HG03060 (cell line): ENCODE measurements around the gene ASTN2.

Source experiments
- ATAC-seq: cut with Tn5 transposase; IDR thresholded peaks from one replicate; pipeline ENCODE4 v1.9.1; 2021; ENCODE audit warnings: low read depth, moderate number of reproducible peaks; ENCODE audit not compliant: unreplicated experiment

Gene ASTN2

DNA sequence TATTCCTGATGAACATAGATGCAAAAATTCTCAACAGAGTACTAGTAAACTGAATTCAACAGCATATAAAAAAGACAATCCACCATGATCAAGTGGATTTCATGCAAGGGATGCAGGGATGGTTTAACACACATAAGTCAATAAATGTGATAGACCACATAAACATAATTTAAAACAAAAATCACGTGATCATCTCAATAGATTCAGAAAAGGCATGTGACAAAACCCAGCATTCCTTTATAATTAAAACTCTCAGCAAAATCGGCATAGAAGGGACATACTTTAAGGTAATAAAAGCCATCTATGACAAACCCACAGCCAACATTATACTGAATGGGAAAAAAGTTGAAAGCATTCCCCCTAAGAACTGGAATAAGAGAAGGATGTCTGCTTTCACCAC lies 894.6 kb downstream of the ASTN2 start:
- no peak for ATAC-seq

DNA sequence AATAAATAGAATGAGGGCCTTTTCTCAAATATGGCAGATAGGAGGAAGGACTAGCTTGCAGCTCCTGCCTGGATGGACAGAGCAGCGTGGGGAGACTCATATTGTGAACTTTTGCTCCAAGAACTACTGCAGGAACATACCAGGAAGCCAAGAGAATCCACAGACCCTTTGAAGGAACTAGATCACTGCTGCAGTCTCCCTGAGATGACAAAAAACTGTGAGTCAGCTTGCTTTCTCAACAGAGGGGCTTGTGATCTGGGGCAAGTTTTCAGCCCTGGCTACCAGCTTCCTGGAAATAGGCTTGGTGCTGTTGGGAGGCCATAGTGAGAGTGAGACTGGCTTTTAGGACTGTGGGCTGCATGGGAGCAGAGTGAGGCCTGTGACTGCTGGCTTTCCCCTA lies 898.4 kb downstream of the ASTN2 start:
- ATAC-seq = no peak

DNA sequence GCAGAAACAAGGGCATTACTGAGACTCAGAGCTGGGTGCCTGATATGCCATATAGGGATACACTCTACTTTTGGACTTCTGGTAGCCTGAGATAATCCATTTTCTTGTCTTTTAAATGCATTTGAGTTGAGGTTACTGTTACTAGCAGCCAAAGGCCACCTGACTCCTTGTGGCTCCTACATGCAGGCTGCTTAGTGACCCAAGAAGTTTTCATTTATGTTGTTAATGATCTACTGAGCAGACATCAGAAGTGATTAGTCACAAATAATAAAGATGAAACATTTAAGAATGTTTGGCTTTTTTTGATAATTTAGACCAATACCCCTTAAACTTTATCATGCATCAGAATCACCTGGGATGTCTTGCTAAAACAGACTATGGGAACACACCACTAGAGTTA lies 899.3 kb downstream of the ASTN2 start:
- ATAC-seq = no peak

DNA sequence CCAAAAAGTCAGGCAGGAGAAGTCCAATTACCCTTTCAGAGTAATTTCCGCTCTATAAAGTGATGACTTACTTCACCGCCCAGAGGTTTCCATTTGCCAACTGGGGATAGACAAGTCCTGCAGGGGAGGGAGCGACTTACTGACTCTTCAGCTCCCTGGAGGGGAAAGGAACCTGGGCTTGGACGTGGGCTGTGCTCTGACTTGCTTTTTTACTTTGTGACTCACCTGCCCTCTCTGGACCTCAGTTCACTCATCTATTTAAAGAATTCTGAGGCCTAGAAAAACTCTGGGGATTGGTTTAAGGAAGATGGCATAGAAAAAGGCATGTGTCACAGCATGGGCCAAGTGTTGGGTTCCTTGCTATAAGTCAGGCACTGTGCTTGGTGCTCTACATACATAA lies 908.2 kb downstream of the ASTN2 start:
- no peak for ATAC-seq

DNA sequence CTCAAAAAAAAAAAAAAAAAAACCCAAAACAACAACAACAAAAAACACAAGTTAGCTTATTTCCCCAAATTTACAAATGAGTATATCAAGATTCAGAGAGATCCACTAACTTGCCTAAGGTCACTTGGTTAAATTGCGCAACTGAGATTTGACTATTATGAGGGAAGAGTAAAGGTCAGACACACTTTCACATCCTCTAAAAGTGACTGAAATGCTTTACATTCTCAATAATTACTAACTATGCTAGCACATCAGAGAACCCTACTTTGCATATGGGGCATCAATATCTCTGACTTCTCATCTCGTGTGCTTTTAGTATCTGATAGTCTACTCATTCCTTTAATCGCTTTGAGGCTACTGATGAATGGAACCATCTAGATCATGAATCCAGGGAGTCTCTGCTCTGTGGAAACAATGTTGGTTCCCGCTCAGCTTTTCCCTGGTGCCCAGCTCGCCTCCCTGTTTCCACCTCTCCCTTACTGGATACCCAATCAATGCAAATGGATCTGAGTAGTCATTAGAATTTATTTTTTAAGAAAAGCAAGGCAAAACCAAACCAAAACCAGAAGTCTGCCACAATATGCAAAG lies 909.9 kb downstream of the ASTN2 start:
- peak; percentile 98 for ATAC-seq

DNA sequence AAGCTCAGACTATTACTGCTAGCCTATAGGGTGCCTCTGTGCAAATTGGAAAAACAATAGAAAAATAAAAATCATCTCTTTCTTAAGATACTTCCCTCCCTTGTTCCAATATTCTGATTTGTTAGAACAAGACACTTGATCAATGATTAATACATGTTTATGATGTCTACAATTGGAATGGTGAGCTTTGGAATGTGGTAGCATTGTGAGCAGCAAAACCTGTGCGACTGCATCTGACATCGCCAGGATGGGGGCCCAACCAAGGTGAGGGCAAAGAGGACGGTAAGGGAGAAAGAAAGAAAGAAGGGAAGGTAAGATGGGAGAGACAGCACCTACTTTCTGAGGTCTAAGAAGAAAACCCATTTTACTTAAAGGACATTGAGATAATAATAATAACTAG lies 910.8 kb downstream of the ASTN2 start:
- ATAC-seq = no peak

DNA sequence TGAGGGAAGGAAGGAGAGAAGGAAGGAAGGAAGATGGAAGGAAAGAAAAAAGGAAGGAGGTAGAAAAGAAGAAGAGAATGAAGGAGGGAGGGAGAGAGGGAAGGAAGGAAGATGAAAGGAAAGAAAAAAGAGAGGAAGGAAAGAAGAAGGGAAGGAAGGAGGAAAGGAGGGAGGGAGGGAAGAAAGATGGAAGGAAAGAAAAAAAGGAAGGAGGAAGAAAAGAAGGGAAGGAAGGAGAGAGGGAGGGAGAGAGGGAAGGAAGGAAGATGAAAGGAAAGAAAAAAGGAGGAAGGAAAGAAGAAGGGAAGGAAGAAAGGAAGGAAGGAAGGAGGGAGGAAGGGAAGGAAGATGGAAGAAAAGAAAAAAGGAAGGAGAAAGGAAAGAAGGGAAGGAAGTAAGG lies 912.1 kb downstream of the ASTN2 start:
- ATAC-seq = no peak

DNA sequence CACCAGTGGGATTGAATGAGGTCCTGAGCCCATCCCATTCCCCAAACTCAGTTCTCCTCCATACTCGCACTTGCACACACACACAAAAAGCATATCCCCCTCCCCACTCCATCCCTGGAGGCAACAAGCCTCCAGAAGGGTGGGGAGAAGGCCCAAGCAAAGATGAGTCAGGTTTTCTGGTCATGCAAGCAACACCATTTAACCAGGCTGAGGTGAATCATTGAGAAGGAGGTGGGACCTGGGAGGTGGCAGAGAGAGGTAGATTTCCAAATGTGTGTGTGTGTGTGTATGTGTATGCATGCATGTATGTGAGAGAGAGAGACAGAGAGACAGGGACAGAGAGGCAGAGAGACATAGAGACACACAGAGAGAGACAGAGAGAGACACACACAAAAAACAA lies 913.0 kb downstream of the ASTN2 start:
- ATAC-seq = no peak

DNA sequence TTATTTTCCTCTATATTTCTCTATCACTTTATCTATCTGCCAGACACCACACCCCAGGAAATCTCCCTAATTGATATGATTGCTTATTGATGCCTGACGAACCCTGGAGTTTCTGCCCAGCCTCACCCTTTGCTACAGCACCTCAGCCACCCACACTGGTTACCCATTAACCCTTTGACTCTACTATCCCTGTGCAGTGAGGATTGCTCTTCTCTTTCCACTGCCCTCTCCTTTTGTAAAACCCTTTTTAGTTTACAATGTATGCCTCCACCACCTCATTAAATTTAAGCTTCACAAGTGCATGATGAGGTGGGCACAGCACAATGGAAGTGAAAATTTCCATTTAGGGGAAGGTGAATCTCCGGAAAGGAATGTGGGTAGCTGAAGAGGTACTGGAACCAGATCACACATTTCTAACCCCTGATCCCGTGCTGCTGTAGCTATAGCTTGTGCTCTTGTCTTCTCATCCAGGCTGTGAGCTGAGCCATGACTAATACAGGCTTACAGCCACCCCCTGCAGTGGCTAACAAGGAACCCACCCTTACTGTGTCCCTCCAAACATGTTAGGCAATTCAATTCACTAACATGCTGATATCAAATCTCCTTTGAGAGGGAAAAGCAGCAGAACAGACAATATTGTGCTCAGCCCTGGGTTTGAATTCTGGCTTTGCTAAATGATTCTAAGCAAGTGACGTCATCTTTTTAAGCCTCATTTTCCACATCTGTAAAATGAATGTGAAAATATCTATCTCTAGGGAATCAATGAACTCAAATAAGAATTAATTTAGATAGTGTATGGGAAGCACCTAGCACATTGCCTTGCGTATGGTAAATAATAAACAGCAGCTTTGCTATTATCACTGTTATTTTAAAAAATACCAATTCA lies 914.6 kb downstream of the ASTN2 start:
- no peak for ATAC-seq

DNA sequence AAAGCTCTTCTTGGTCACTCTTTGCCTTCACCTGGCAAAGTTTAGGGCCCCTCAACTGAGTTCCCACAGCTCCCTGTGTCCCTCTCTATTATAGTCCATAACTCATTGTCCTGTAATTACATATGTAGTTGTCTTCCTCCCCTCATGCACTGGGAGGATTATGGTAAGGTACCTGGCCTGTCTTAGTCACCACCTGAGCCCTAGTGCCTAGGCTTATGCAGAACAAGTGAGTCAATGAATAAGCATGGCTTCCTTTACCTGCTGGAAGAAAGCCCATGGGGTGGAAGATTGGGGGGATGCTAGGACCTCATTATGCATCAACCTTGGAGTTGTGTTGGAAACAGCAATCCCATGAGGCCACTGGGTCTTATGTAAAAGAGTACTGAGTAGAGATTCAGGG lies 915.4 kb downstream of the ASTN2 start:
- ATAC-seq = no peak

DNA sequence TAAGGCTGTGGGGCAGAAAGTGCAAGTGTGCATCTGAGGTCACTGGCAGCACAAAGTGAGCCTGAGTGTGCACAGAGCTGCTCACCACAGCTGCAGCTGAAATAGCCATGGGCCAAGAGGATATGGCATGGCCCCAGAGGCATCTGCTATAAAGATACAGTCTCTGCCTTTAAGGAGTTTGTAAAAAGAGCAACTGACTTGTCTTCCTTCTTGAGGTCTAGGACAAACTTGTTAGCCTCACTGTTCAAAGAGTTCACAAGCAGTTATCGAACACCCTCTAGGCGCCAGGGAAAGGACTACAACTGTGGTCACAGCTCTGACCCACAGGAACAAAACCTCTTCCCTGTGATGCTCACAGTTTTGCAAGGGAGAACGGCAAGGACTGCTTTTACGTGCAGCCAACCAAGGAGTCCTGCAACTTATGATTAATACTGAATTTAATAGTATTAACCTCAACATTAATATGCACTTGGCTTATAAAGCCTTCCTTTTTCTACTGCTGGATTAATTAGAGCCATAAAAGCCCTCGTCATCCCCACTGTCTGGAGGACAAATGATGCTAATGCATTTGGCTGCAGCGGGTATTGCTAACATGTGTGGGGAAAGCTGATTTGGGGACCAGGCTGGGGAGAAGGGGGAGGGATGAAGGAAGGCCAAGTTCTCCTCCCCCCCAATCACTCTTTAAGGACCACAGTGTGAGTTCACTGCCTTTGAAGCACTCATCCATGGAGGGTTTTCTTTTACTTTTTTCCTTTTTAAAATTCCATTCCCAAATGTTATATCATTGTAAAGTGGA lies 917.6 kb downstream of the ASTN2 start:
- ATAC-seq = no peak

DNA sequence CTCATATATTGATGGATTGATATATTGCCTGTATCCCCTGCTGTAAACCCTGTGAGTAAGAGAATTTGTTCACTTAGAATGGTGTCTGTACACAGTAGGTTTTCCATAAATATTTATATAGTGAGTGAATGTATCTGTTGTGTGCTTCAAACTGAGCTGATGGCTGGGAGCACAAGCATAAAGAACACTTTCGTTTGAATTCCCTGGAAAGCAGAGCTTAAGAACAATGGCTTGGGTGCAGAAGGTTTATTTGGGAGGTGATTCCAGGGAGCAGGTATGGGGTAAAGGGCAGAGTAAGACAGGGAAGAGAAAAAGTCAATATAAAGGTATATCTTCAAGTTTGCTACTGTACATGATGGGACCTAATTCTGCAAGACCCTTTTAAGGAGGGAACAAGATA lies 918.7 kb downstream of the ASTN2 start:
- no peak for ATAC-seq

DNA sequence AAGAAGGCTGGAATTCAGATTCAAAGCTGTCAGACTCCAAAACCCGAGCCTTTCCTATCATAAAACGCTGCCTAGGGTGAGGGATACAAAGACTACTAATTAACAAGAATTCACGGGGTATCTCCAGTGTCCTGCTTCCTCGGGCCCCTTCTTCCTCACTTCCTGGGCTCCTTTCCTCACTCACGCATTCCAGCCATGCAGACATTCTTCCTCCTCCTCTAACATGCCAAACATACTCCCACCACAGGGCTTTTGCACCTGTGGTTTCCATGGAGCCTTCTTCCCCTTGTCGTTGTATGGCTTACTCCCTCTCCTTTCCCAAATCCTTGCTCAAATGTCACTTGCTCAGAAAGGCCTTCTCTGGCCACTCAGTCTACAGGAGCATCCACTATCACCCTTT lies 919.1 kb downstream of the ASTN2 start:
- no peak for ATAC-seq

DNA sequence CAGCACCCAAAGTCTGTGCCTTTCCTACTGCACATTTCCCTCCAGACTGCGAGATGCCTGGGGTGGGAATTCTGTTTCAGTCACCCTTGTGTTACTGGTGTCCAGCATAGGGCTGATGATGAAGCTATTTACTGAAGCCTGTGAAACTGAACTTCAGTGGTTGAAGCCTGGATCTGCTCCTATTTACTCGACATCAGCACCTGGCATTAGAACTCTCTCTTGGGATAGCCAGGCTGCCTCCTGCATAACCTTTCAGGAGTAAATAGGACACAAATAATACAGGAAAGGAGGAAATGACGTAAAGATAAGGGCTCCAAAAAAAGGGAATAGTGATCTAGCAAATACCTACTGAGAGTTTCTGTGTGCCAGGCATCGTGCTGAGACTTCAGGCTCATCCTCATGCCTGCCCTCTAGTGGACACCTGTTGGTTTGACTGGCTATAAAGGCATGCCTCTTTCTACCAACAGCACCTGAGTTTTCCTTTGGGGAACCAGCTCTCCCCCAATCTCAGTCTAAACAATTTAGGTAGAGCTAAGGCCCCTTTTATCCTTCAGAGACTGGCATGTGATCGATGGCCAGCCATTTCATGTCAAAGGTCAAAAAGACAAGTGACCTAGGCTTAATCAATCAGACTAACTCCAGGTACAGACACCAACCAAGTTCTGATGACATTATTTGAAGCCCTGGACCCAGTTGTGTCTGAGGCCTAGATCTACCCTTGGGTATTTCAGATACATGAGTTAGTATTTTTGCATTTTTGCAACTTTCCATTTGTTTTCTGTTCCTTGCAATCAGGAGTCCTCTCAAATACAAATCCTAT lies 919.8 kb downstream of the ASTN2 start:
- ATAC-seq = no peak

DNA sequence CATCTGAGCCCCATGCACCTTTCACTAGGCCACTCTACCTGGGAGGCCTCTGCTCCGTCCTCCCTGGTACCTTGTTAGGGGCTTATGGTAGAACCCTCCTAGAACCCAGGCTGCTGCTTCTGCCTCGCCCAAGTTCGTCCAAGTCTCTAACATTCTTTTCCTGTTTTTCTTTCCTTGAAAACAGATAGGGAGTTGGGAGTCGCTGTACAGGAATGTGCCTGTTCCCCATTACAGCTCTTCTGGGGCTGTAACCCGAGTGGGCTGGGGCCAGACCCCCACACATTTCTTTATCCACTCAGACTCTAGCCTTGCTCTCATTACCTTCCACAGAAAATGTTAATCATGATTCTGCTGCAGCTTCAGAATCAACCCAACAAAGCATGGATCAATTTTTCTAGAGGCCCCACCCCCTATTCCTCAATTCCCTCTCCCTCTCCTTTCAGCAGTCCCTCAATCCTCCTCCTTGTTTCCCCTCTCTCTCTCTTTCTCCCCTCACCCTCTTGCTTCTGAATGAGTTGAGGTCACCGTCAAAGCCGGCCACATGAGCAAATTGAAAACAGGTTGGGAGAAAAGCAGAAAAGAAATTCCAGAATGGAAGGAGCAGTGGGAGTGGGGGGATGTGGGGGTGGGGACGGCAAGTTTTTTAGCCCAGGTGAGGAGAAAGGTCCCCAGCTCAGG lies 921.5 kb downstream of the ASTN2 start:
- no peak for ATAC-seq

DNA sequence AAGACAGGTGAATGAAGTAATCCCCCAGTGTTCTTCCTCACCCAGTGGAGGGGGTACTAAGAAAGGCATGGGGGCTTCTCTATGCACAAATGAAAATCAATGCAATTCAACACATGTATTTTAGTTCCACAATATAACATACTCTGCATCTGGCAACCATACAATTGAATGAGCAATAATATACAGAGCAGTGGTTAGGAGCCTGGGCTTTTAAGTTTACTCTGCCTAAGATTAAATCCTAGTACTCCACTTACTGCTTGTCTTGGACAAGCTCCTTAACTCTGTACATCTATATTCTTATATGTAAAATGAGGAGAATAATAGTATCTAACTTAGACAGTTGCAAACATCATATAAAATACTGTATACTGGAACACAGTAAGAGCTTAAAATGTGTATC lies 923.2 kb downstream of the ASTN2 start:
- ATAC-seq = no peak

DNA sequence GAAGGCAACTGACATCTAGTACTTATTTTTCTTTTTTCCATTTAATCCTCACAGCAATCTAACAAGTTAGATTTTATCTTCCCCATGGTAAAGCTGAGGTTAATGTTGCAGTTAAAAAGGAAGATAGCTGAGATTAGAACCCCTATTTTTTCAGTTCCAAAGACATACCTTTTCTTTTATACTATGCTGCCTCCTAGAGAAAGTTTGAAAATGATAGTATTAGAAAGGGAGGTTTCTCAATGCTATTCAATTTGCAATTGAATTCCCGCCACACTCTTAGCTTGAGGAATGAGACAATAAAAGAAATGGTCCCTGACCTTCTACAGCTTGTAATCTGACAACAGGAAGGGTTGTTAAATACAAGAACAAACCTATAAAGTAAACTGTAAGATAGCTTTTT lies 923.6 kb downstream of the ASTN2 start:
- no peak for ATAC-seq

DNA sequence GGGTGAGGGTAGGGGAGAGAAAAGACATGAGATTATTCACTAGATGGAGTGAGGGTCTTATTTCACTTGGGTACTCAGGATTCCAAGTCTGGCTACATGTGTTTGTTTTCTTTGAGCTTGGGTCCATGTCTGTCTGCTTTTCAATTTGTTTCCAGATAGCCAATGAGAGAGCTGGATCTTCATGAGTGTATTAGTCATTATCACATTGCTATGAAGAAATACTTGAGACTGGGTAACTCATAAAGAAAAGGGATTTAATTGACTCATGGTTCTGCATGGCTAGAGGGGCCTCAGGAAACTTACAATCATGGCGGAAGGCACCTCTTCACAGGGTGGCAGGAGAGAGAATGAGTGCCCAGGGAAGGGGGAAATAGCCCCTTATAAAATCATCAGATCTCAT lies 924.5 kb downstream of the ASTN2 start:
- ATAC-seq = no peak

DNA sequence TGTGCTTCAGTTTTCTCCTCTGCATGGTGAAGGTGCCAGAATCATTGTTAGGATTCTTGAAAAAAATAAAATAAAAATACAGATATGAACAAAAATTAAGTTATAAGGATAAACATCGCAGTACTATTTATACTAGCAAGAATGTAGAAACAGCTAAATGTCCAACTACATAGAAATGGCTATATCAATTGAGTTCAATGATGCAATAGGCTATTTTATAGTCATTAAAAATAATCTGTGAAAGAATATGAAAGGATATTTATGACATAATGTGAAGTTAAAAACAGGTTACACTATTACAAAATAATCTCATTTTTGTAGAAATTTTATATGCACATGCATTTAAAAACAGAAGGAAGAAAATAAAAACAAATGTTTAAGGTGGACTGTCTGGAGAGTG lies 926.5 kb downstream of the ASTN2 start:
- no peak for ATAC-seq

DNA sequence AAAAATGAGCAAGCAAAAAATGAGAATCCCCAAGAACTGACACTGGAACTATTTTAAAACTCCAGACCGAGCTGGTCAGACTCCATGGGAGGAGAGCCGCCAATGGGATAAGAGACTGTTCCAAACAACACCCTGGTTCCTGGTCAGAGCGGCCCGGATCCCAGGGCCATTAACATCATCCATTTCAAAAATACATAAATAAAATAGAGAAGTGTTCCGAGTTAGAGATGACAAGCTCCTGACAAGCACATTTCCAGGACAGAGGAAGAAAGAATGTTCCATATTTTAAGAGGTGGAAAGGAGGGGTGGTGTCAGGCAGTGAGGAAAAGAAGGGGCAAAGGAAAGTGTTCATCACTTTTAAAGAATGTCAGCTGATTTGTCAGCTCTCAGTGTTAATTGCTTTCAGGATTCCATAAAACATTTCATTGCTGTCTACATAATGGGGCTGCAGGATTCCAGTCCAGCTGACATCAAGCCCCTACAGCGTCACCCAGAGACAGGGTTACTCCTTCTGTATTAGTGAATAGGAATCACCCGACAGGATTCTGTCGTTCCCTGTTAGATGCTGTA lies 930.3 kb downstream of the ASTN2 start:
- no peak for ATAC-seq
